ENCODE measurements around the gene MAGOH.

Gene MAGOH

GRCh38 chr1:53210954-53211353, 27.4 kb downstream of the MAGOH start:
- DNase-seq: no peak
- no peaks in the 10 kb centered on the region for H4K20me1 ChIP-seq (ENCODE audit: insufficient read depth, low read length)
- no peak overlapping the region for H3K4me3 ChIP-seq (ENCODE audit: low read depth in 1 of 2, low read length in 2 of 2)
- peaks cover 13% of the 10 kb centered on the region for H3K9me3 ChIP-seq (ENCODE audit: insufficient read depth, low read length, severe bottlenecking)
- TF ChIP-seq EZH2 (IDR thresholded peaks at IDR 0.05; ENCODE audit: borderline replicate concordance, low read depth, low read length, severe bottlenecking): no peak
- TF ChIP-seq, protein P1, sequence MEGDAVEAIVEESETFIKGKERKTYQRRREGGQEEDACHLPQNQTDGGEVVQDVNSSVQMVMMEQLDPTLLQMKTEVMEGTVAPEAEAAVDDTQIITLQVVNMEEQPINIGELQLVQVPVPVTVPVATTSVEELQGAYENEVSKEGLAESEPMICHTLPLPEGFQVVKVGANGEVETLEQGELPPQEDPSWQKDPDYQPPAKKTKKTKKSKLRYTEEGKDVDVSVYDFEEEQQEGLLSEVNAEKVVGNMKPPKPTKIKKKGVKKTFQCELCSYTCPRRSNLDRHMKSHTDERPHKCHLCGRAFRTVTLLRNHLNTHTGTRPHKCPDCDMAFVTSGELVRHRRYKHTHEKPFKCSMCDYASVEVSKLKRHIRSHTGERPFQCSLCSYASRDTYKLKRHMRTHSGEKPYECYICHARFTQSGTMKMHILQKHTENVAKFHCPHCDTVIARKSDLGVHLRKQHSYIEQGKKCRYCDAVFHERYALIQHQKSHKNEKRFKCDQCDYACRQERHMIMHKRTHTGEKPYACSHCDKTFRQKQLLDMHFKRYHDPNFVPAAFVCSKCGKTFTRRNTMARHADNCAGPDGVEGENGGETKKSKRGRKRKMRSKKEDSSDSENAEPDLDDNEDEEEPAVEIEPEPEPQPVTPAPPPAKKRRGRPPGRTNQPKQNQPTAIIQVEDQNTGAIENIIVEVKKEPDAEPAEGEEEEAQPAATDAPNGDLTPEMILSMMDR (IDR thresholded peaks at IDR 0.05; ENCODE audit: borderline replicate concordance, extremely low read depth, low read length, poor library complexity, severe bottlenecking): no peak
- peaks cover 86% of the 10 kb centered on the region for H3K36me3 ChIP-seq (ENCODE audit: insufficient read depth, low read length)
- no peaks in the 10 kb centered on the region for H3K27me3 ChIP-seq (ENCODE audit: insufficient read depth, low read length, poor library complexity)
- H3K9ac ChIP-seq (ENCODE audit: low read depth, low read length): no peak overlapping the region
- H3K27ac ChIP-seq (ENCODE audit: low read length): no peak overlapping the region
- no peak overlapping the region for H3K4me2 ChIP-seq (ENCODE audit: insufficient read depth, low read length)
- no peak overlapping the region for H2AFZ ChIP-seq (ENCODE audit: low read depth, low read length)
- ATAC-seq (ENCODE audit: insufficient read depth, low read depth): no peak
- no peaks in the 10 kb centered on the region for H3K4me1 ChIP-seq (ENCODE audit: insufficient read depth, low read length)
- H3K79me2 ChIP-seq (ENCODE audit: insufficient read depth, low read length): no peaks in the 10 kb centered on the region

DNA sequence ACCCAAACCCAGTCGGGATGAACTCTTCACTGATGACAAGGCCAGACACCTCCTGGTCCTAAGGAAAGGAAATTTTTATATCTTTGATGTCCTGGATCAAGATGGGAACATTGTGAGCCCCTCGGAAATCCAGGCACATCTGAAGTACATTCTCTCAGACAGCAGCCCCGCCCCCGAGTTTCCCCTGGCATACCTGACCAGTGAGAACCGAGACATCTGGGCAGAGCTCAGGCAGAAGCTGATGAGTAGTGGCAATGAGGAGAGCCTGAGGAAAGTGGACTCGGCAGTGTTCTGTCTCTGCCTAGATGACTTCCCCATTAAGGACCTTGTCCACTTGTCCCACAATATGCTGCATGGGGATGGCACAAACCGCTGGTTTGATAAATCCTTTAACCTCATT, 28.0 kb downstream of the MAGOH start:
- TF ChIP-seq EZH2 (IDR thresholded peaks at IDR 0.05; ENCODE audit: borderline replicate concordance, low read depth, low read length, severe bottlenecking): no peak
- TF ChIP-seq, protein P1 (IDR thresholded peaks at IDR 0.05; ENCODE audit: borderline replicate concordance, extremely low read depth, low read length, poor library complexity, severe bottlenecking): no peak
- H3K9me3 ChIP-seq (ENCODE audit: insufficient read depth, low read length, severe bottlenecking): peaks cover 15% of the 10 kb centered on the region
- no peaks in the 10 kb centered on the region for H4K20me1 ChIP-seq (ENCODE audit: insufficient read depth, low read length)
- H3K4me3 ChIP-seq (ENCODE audit: low read depth in 1 of 2, low read length in 2 of 2): no peak overlapping the region
- no peak overlapping the region for H2AFZ ChIP-seq (ENCODE audit: low read depth, low read length)
- no peak for ATAC-seq (ENCODE audit: insufficient read depth, low read depth)
- H3K27ac ChIP-seq (ENCODE audit: low read length): no peak overlapping the region
- H3K4me2 ChIP-seq (ENCODE audit: insufficient read depth, low read length): no peak overlapping the region
- no peak for DNase-seq
- no peaks in the 10 kb centered on the region for H3K27me3 ChIP-seq (ENCODE audit: insufficient read depth, low read length, poor library complexity)
- no peaks in the 10 kb centered on the region for H3K4me1 ChIP-seq (ENCODE audit: insufficient read depth, low read length)
- peaks cover 86% of the 10 kb centered on the region for H3K36me3 ChIP-seq (ENCODE audit: insufficient read depth, low read length)
- no peak overlapping the region for H3K9ac ChIP-seq (ENCODE audit: low read depth, low read length)
- no peaks in the 10 kb centered on the region for H3K79me2 ChIP-seq (ENCODE audit: insufficient read depth, low read length)

GRCh38 chr1:53207726-53208125, 30.6 kb downstream of the MAGOH start:
- Histone ChIP-seq H2AFZ (ENCODE audit: low read depth, low read length) (no peak overlapping the region), H4K20me1 (ENCODE audit: insufficient read depth, low read length) (no peaks in the 10 kb centered on the region), H3K27me3 (ENCODE audit: insufficient read depth, low read length, poor library complexity) (no peaks in the 10 kb centered on the region), H3K4me1 (ENCODE audit: insufficient read depth, low read length) (no peaks in the 10 kb centered on the region), H3K4me2 (ENCODE audit: insufficient read depth, low read length) (no peak overlapping the region), H3K9me3 (ENCODE audit: insufficient read depth, low read length, severe bottlenecking) (peaks cover 26% of the 10 kb centered on the region), H3K9ac (ENCODE audit: low read depth, low read length) (no peak overlapping the region), H3K27ac (ENCODE audit: low read length) (no peak overlapping the region), H3K79me2 (ENCODE audit: insufficient read depth, low read length) (no peaks in the 10 kb centered on the region), H3K4me3 (ENCODE audit: low read depth in 1 of 2, low read length in 2 of 2) (no peak overlapping the region), H3K36me3 (ENCODE audit: insufficient read depth, low read length) (peaks cover 88% of the 10 kb centered on the region)
- TF ChIP-seq, protein P1 (IDR thresholded peaks at IDR 0.05; ENCODE audit: borderline replicate concordance, extremely low read depth, low read length, poor library complexity, severe bottlenecking): no peak
- no peak for TF ChIP-seq EZH2 (IDR thresholded peaks at IDR 0.05; ENCODE audit: borderline replicate concordance, low read depth, low read length, severe bottlenecking)
- DNase-seq: no peak
- ATAC-seq (ENCODE audit: insufficient read depth, low read depth): no peak

Data from DND-41 (cell line).